CD4-positive, alpha-beta T cell treated with Interleukin-17A for 4 hours (primary cell): ENCODE measurements around the gene SNTB2.

Source experiments
- DNase-seq: peaks from one replicate; pipeline ENCODE4 v3.0.0-alpha.2; 2020; ENCODE audit warnings: mixed read lengths

The SNTB2 gene

GRCh38 chr16:69182730-69183416 is 4.1 kb upstream of the SNTB2 start:
- DNase-seq, result no peak

- peak; percentile 63 for DNase-seq
These were observed 677 bp downstream of the SNTB2 start for GRCh38 chr16:69187446-69188235.

- peak; percentile 45 for DNase-seq
These were observed 1.2 kb downstream of the SNTB2 start for GRCh38 chr16:69188236-69188549.

GRCh38 chr16:69188716-69189115 is 1.8 kb downstream of the SNTB2 start:
- DNase-seq, result no peak

GRCh38 chr16:69190046-69190588 is 3.2 kb downstream of the SNTB2 start:
- DNase-seq, result no peak

GRCh38 chr16:69190598-69190997 is 3.6 kb downstream of the SNTB2 start:
- DNase-seq, result no peak

- no peak for DNase-seq
These were observed 4.2 kb downstream of the SNTB2 start for GRCh38 chr16:69191136-69191535.

- no peak for DNase-seq
These were observed 6.9 kb downstream of the SNTB2 start for GRCh38 chr16:69193855-69194254.

- DNase-seq, result no peak
These were observed 7.5 kb downstream of the SNTB2 start for GRCh38 chr16:69194488-69194887.

GRCh38 chr16:69195369-69196029 is 8.5 kb downstream of the SNTB2 start:
- DNase-seq, result no peak

GRCh38 chr16:69197573-69197972 is 10.6 kb downstream of the SNTB2 start:
- no peak for DNase-seq

GRCh38 chr16:69199382-69199781 is 12.4 kb downstream of the SNTB2 start:
- no peak for DNase-seq

- DNase-seq, result no peak
These were observed 14.3 kb downstream of the SNTB2 start for GRCh38 chr16:69201291-69201690.

GRCh38 chr16:69201787-69202186 is 14.8 kb downstream of the SNTB2 start:
- no peak for DNase-seq

GRCh38 chr16:69204172-69204571 is 17.2 kb downstream of the SNTB2 start:
- no peak for DNase-seq

- no peak for DNase-seq
These were observed 22.8 kb downstream of the SNTB2 start for GRCh38 chr16:69209735-69210134.

GRCh38 chr16:69217433-69217832 is 30.5 kb downstream of the SNTB2 start:
- DNase-seq, result no peak

- no peak for DNase-seq
These were observed 32.3 kb downstream of the SNTB2 start for GRCh38 chr16:69219279-69219678.

- DNase-seq, result no peak
These were observed 36.9 kb downstream of the SNTB2 start for GRCh38 chr16:69223882-69224281.

GRCh38 chr16:69225121-69225520 is 38.2 kb downstream of the SNTB2 start:
- no peak for DNase-seq

GRCh38 chr16:69233124-69233523 is 46.2 kb downstream of the SNTB2 start:
- DNase-seq, result no peak

- DNase-seq, result no peak
These were observed 47.5 kb downstream of the SNTB2 start for GRCh38 chr16:69234460-69234859.

GRCh38 chr16:69236319-69236718 is 49.4 kb downstream of the SNTB2 start:
- DNase-seq, result no peak

- no peak for DNase-seq
These were observed 50.3 kb downstream of the SNTB2 start for GRCh38 chr16:69237296-69237695.
